Epithelial cell of proximal tubule (primary cell): Measurements from ENCODE around the gene CHPT1. TPM values are rescaled to one million over a fixed set of nuclear protein-coding genes. Genes with fewer than 3 reads are reported as not detected.

Source experiments
- DNase-seq: peaks from one replicate; pipeline ENCODE4 v3.0.0-alpha.2; 2011; ENCODE audit warnings: low read depth
- H3K4me3 ChIP-seq: 2 replicates; pipeline ENCODE4 v1.5.1; 2011; ENCODE audit warnings: low read depth, mild to moderate bottlenecking, low read length
- CTCF ChIP-seq: conservative IDR thresholded peaks from 2 replicates; pipeline ENCODE4 v1.5.1; 2012; ENCODE audit warnings: low read depth, mild to moderate bottlenecking, low read length
- total RNA-seq: library from RNA; depleted of rRNA; stranded (reverse); fragments of >200 nt; gene quantifications from 2 replicates; pipeline ENCODE4 v1.2.3, GENCODE V29; 2015

The CHPT1 gene
- total RNA-seq, 1 donor from 2014 or later: 17.6 TPM

GRCh38 chr12:101767537-101767936, 70.1 kb downstream of the CHPT1 start:
- no peak for TF ChIP-seq CTCF
- DNase-seq: no peak

GRCh38 chr12:101768781-101769180, 71.3 kb downstream of the CHPT1 start:
- TF ChIP-seq CTCF: no peak
- H3K4me3 ChIP-seq: no peak overlapping the region
- DNase-seq: no peak

More at GRCh38 chr12:101767537-101767936, 70.1 kb downstream of the CHPT1 start:
- no peak overlapping the region for H3K4me3 ChIP-seq

GRCh38 chr12:101769865-101770264, 72.4 kb downstream of the CHPT1 start:
- TF ChIP-seq CTCF: no peak

GRCh38 chr12:101772012-101772775, 74.8 kb downstream of the CHPT1 start:
- TF ChIP-seq CTCF: no peak
- no peak for DNase-seq

More at GRCh38 chr12:101769865-101770264, 72.4 kb downstream of the CHPT1 start:
- no peak for DNase-seq
- H3K4me3 ChIP-seq: no peak overlapping the region

GRCh38 chr12:101773650-101774162, 76.3 kb downstream of the CHPT1 start:
- no peak overlapping the region for H3K4me3 ChIP-seq
- TF ChIP-seq CTCF: peak; percentile 95
- no peak for DNase-seq

More at GRCh38 chr12:101772012-101772775, 74.8 kb downstream of the CHPT1 start:
- no peak overlapping the region for H3K4me3 ChIP-seq

GRCh38 chr12:101775816-101776215, 78.4 kb downstream of the CHPT1 start:
- no peak overlapping the region for H3K4me3 ChIP-seq
- no peak for TF ChIP-seq CTCF
- no peak for DNase-seq
